ENCODE measurements around the gene BRWD1. TPM values are rescaled to one million over a fixed set of nuclear protein-coding genes. Genes with fewer than 3 reads are reported as not detected.

Gene BRWD1
- total RNA-seq, 1 donor from 2014 or later = 40.3 TPM

DNA sequence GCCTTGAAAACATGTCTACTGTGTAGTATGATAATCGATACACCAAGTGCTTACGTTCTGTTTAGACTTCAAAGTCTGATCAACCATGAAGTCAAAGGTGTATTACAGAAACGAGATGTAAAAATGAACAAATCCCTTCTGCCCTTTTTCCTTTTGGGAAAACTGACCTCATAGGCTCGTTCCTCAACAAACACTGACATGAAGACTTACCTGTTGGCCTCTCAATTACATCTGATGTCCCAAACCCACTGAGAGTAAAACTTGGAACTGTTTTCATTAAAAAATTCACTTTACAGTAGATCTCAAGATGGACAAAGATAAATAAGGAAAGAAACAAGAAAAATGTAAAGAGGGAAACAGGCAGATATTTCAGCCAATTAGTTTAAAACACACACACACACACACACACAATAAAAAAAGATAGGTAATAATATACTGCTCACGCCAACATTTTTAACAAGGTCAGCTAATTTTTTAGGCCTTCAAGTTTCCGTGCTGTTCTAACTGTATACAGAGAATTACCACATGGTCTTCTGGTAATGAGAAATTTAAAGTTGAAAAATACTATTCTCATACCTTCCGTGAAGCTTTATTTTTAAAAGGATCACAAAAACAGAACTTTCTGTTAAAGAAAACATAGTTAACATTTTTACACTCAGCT, 33.4 kb upstream of the BRWD1 start:
- TF ChIP-seq, protein P1, sequence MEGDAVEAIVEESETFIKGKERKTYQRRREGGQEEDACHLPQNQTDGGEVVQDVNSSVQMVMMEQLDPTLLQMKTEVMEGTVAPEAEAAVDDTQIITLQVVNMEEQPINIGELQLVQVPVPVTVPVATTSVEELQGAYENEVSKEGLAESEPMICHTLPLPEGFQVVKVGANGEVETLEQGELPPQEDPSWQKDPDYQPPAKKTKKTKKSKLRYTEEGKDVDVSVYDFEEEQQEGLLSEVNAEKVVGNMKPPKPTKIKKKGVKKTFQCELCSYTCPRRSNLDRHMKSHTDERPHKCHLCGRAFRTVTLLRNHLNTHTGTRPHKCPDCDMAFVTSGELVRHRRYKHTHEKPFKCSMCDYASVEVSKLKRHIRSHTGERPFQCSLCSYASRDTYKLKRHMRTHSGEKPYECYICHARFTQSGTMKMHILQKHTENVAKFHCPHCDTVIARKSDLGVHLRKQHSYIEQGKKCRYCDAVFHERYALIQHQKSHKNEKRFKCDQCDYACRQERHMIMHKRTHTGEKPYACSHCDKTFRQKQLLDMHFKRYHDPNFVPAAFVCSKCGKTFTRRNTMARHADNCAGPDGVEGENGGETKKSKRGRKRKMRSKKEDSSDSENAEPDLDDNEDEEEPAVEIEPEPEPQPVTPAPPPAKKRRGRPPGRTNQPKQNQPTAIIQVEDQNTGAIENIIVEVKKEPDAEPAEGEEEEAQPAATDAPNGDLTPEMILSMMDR (IDR thresholded peaks at IDR 0.05) = no peak
- Mint-ChIP-seq H3K4me1 (peaks cover 41% of the 10 kb centered on the region), H3K4me3 (peak overlapping the region; percentile 24), H3K27ac (no peak overlapping the region), H3K9me3 (no peaks in the 10 kb centered on the region), H3K36me3 (ENCODE audit: low read depth) (peaks cover 58% of the 10 kb centered on the region), H3K27me3 (no peaks in the 10 kb centered on the region)
- DNase-seq (no peak), ATAC-seq (ENCODE audit: low read depth) (no peak)
- CTCF ChIA-PET = no interaction called here
- POLR2A ChIA-PET = interaction anchor here (0.7 to 3.9 kb wide), 3 partner anchors 33 to 90 kb away, joined by 4 to 84 read pairs (median 9); partner anchors contain the start of gene BRWD1
- intact Hi-C loops (cut with micrococcal nuclease) = no loop called here

DNA sequence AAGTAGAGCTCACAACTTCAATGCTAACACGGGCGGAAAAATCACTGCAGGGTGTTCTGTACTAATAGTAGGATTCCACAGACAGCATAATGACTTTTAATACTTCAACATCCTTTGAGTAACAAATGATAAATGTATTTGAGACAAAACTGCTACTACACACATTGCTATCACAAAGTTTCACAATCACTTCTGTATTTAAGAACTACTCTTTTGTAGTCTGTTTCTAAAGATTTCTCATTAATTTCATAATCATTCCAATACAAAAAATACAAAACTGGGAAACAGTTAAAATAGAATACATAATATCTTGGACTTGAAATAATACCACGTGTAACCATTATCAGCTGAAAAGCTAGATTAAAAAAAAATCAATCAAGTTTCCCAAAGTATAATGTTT, 32.8 kb upstream of the BRWD1 start:
- Mint-ChIP-seq H3K27ac (no peak overlapping the region), H3K4me3 (no peak overlapping the region), H3K4me1 (peaks cover 41% of the 10 kb centered on the region), H3K36me3 (ENCODE audit: low read depth) (peaks cover 64% of the 10 kb centered on the region), H3K9me3 (no peaks in the 10 kb centered on the region), H3K27me3 (no peaks in the 10 kb centered on the region)
- ChIA-PET POLR2A (interaction anchor here (0.7 to 0.9 kb wide), 2 partner anchors 38 to 90 kb away, joined by 4 to 9 read pairs; no protein-coding TSS in a partner anchor), CTCF (no interaction called here)
- DNase-seq (no peak), ATAC-seq (ENCODE audit: low read depth) (no peak)
- TF ChIP-seq, protein P1 (IDR thresholded peaks at IDR 0.05) = no peak
- intact Hi-C loops (cut with micrococcal nuclease) = no loop called here

- no peaks in the 10 kb centered on the region for H3K27me3 Mint-ChIP-seq
- ChIA-PET POLR2A (no interaction called here), CTCF (no interaction called here)
- TF ChIP-seq, protein P1 (IDR thresholded peaks at IDR 0.05) = no peak
- H3K4me1 Mint-ChIP-seq = peaks cover 40% of the 10 kb centered on the region
- DNase-seq = no peak
- peaks cover 71% of the 10 kb centered on the region for H3K36me3 Mint-ChIP-seq (ENCODE audit: low read depth)
- H3K27ac Mint-ChIP-seq = no peak overlapping the region
- no peak for ATAC-seq (ENCODE audit: low read depth)
- intact Hi-C loops (cut with micrococcal nuclease) = no loop called here
- no peak overlapping the region for H3K4me3 Mint-ChIP-seq
- no peaks in the 10 kb centered on the region for H3K9me3 Mint-ChIP-seq
Observed at GRCh38 chr21:39345440-39345839, 32.0 kb upstream of the BRWD1 start.

DNA sequence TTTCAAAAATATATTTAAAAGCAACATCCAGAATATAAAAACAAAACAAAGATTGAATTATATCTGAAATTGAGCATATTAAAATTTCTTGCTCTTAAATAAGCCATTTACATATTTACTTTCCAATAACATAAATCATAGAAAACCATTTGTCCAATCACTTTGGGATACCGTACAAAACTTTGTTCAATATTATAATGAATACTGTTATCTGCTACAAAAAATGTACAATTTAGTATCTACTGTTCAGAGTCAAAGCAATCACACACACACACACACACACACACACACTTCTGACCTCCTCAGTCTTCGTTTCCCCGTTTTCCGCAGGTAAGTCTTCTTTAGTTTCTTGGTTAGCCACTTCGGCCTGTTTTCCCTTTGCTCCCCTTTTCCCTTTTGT, 31.4 kb upstream of the BRWD1 start:
- no peak overlapping the region for H3K27ac Mint-ChIP-seq
- no peaks in the 10 kb centered on the region for H3K9me3 Mint-ChIP-seq

DNA sequence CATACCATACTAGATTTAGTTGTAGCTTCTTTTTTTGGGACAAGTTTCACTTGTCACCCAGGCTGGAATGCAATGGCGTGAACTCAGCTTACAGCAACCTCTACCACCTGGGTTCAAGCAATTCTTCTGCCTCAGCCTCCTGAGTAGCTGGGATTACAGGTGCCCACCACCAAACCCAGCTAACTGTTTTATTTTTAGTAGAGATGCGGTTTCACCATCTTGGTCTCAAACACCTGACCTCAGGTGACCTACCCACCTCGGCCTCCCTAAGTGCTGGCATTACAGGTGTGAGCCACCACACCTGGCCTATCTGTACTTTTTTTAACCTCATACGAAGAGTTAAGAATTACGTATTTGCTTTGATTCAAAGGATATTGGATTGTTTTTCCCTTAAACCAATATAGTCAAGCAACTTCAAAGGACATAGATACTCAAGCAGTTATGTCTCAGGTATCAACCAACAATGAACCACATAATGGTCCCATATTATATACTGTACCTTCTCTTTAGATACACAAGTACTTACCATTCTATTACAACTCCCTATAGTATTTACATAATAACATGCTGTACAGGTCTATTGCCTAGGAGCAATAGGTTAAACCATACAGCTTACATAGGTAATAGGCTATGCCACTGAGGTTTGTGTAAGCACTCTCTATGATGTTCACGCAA, 28.0 kb upstream of the BRWD1 start:
- CTCF ChIA-PET = no interaction called here
- Mint-ChIP-seq H3K9me3 (no peaks in the 10 kb centered on the region), H3K27ac (no peak overlapping the region), H3K36me3 (ENCODE audit: low read depth) (peaks cover 53% of the 10 kb centered on the region), H3K4me1 (peaks cover 15% of the 10 kb centered on the region), H3K27me3 (no peaks in the 10 kb centered on the region), H3K4me3 (no peak overlapping the region)
- DNase-seq = no peak
- POLR2A ChIA-PET = interaction anchor here (0.8 kb wide), 1 partner anchor 24 kb away, joined by 4 read pairs; no protein-coding TSS in a partner anchor
- TF ChIP-seq, protein P1 (IDR thresholded peaks at IDR 0.05) = no peak
- intact Hi-C loops (cut with micrococcal nuclease) = no loop called here
- ATAC-seq (ENCODE audit: low read depth) = no peak

More for the DNA sequence above, 31.4 kb upstream of the BRWD1 start:
- ChIA-PET CTCF (no interaction called here), POLR2A (no interaction called here)
- Mint-ChIP-seq H3K36me3 (ENCODE audit: low read depth) (peaks cover 71% of the 10 kb centered on the region), H3K27me3 (no peaks in the 10 kb centered on the region), H3K4me3 (no peak overlapping the region), H3K4me1 (peaks cover 34% of the 10 kb centered on the region)
- intact Hi-C loops (cut with micrococcal nuclease) = no loop called here
- TF ChIP-seq, protein P1 (IDR thresholded peaks at IDR 0.05) = no peak
- DNase-seq (no peak), ATAC-seq (ENCODE audit: low read depth) (no peak)
